Gastrocnemius medialis (tissue), 4 donors: ENCODE measurements around the gene ERC2. TPM values are rescaled to one million over a fixed set of nuclear protein-coding genes. Genes with fewer than 3 reads are reported as not detected.

ENCODE experiments used
- ATAC-seq, 2 donors: fragments of 150-250 bp; one replicate each; pipeline ENCODE4 v1.9.1; 2016
- DNase-seq, 2 donors: peaks; one replicate each; pipeline ENCODE4 v3.0.0-alpha.2; 2019
- H3K27ac ChIP-seq, 4 donors: fragments of 200-600 bp; sonication (generic); 1 replicate in 1 of 4; 2 replicates in 3 of 4; pipeline ENCODE4 v1.5.1; 2016 to 2018; ENCODE audit warnings: mild to moderate bottlenecking in 2 of 4, moderate library complexity in 1 of 4
- H3K27me3 ChIP-seq, 3 donors: fragments of 200-600 bp; sonication (generic) in 2 of 3; 1 replicate in 1 of 3; 2 replicates in 2 of 3; pipeline versions ENCODE4 v1.5.1 to v1.6.0; 2016 to 2019; ENCODE audit warnings: mild to moderate bottlenecking in 1 of 3, moderate library complexity in 1 of 3
- H3K36me3 ChIP-seq, 2 donors: fragments of 200-600 bp; sonication (generic) in 1 of 2; one replicate each; pipeline ENCODE4 v1.5.1; 2017 to 2018
- H3K4me1 ChIP-seq, 2 donors: fragments of 200-600 bp; sonication (generic) in 1 of 2; one replicate each; pipeline ENCODE4 v1.5.1; 2016 to 2017; ENCODE audit warnings: mild to moderate bottlenecking in 2 of 2
- H3K4me3 ChIP-seq, 4 donors: fragments of 200-600 bp; sonication (generic) in 3 of 4; 1 replicate in 1 of 4; 2 replicates in 3 of 4; pipeline ENCODE4 v1.5.1; 2016 to 2019; ENCODE audit warnings: mild to moderate bottlenecking in 2 of 4
- H3K9me3 ChIP-seq, 3 donors: fragments of 200-600 bp; sonication (generic) in 2 of 3; 1 replicate in 1 of 3; 2 replicates in 2 of 3; pipeline ENCODE4 v1.5.1; 2016 to 2019
- POLR2A ChIP-seq, 2 donors: fragments of 450-650 bp; IDR thresholded peaks; one replicate each; pipeline ENCODE4 v1.6.1; 2017; ENCODE audit warnings: antibody characterized with exemption in 2 of 2, mild to moderate bottlenecking in 2 of 2, moderate library complexity in 2 of 2
- in situ Hi-C, 4 donors: fragments of 200-750 bp; cut with MboI; loops; one replicate each; pipeline versions ENCODE4 v1.15.0 to v1.8.0; 2017; ENCODE audit warnings: low sequenced_read_pairs in 4 of 4
- intact Hi-C: fragments of 100-400 bp; cut with DNase I; formaldehyde crosslinking; loops from one replicate; pipeline ENCODE4 v1.15.1; 2023; ENCODE audit warnings: low total_unique reads
- total RNA-seq, 4 donors: library from RNA; depleted of rRNA; stranded (reverse); fragments of >200 nt; gene quantifications; one replicate each; pipeline versions ENCODE4 v1.1.0 to v1.2.3, GENCODE V29; 2016
- TF ChIP-seq, protein P1 (sequence below), 5 experiments: fragments of 450-650 bp in 3 of 5; fragments of 200-600 bp in 2 of 5; sonication (generic) in 2 of 5; IDR thresholded peaks in 4 of 5; conservative IDR thresholded peaks in 1 of 5; 1 replicate in 4 of 5; 2 replicates in 1 of 5; pipeline ENCODE4 v1.5.1; 2016 to 2019; ENCODE audit warnings: antibody characterized with exemption in 5 of 5, mild to moderate bottlenecking in 3 of 5, moderate library complexity in 3 of 5

The ERC2 gene
- total RNA-seq, 4 donors from 2014 or later, result not detected

- in situ Hi-C loops, result no loop called here
- no peaks in the 10 kb centered on the region for H3K4me1 ChIP-seq
- no peaks in the 10 kb centered on the region for H3K9me3 ChIP-seq
- intact Hi-C loops, result no loop called here
- no peaks in the 10 kb centered on the region for H3K27me3 ChIP-seq
- no peak overlapping the region for H3K27ac ChIP-seq
- DNase-seq (no peak), ATAC-seq (no peak)
- TF ChIP-seq, protein P1, sequence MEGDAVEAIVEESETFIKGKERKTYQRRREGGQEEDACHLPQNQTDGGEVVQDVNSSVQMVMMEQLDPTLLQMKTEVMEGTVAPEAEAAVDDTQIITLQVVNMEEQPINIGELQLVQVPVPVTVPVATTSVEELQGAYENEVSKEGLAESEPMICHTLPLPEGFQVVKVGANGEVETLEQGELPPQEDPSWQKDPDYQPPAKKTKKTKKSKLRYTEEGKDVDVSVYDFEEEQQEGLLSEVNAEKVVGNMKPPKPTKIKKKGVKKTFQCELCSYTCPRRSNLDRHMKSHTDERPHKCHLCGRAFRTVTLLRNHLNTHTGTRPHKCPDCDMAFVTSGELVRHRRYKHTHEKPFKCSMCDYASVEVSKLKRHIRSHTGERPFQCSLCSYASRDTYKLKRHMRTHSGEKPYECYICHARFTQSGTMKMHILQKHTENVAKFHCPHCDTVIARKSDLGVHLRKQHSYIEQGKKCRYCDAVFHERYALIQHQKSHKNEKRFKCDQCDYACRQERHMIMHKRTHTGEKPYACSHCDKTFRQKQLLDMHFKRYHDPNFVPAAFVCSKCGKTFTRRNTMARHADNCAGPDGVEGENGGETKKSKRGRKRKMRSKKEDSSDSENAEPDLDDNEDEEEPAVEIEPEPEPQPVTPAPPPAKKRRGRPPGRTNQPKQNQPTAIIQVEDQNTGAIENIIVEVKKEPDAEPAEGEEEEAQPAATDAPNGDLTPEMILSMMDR (IDR thresholded peaks at IDR 0.05 in 4 of 5, conservative IDR thresholded peaks at IDR 0.05 in 1 of 5), result no peak
- TF ChIP-seq POLR2A (IDR thresholded peaks at IDR 0.05), result no peak
- H3K36me3 ChIP-seq, result no peaks in the 10 kb centered on the region
- no peak overlapping the region for H3K4me3 ChIP-seq
Measured at GRCh38 chr3:56422316-56422715, 46.0 kb downstream of the ERC2 start.

DNA sequence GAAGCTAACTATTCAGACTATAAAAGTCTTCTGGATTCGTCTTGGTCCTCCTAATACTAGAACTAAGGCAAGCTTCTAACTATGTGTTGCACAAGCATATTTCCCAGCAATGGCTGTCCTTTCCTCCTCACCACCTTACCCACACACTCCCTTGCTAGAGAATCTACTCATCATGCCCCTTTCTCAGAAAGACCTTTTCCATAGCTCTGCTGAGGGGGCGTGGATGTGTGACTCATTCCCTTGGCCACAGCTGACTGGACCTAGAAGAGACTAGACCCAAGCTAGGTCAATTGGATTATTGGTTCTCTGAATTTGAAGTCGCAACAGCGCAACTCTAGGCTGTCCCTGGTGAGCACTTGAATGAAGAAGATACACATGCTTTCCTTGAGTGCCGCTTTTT, 47.1 kb downstream of the ERC2 start:
- Histone ChIP-seq H3K4me1 (no peaks in the 10 kb centered on the region), H3K27ac (no peak overlapping the region), H3K36me3 (no peaks in the 10 kb centered on the region), H3K9me3 (no peaks in the 10 kb centered on the region), H3K27me3 (no peaks in the 10 kb centered on the region), H3K4me3 (no peak overlapping the region)
- no peak for TF ChIP-seq POLR2A (IDR thresholded peaks at IDR 0.05)
- TF ChIP-seq, protein P1 (IDR thresholded peaks at IDR 0.05 in 4 of 5, conservative IDR thresholded peaks at IDR 0.05 in 1 of 5), result no peak
- intact Hi-C loops (no loop called here), in situ Hi-C loops (no loop called here)
- DNase-seq (no peak), ATAC-seq (no peak)

GRCh38 chr3:56415652-56416051, 52.6 kb downstream of the ERC2 start:
- intact Hi-C loops, result no loop called here
- ATAC-seq (no peak), DNase-seq (no peak)
- Histone ChIP-seq H3K27ac (no peak overlapping the region), H3K36me3 (no peaks in the 10 kb centered on the region), H3K4me1 (no peaks in the 10 kb centered on the region), H3K9me3 (no peaks in the 10 kb centered on the region), H3K27me3 (no peaks in the 10 kb centered on the region), H3K4me3 (no peak overlapping the region)
- TF ChIP-seq POLR2A (IDR thresholded peaks at IDR 0.05), result no peak
- TF ChIP-seq, protein P1 (IDR thresholded peaks at IDR 0.05 in 4 of 5, conservative IDR thresholded peaks at IDR 0.05 in 1 of 5), result no peak
- in situ Hi-C loops, result no loop called here

- H3K27ac ChIP-seq, result no peak overlapping the region
- intact Hi-C loops, result no loop called here
- H3K27me3 ChIP-seq, result no peaks in the 10 kb centered on the region
- H3K4me3 ChIP-seq, result no peak overlapping the region
- no peak for ATAC-seq
- H3K36me3 ChIP-seq, result no peaks in the 10 kb centered on the region
- in situ Hi-C loops, result no loop called here
- no peak for TF ChIP-seq POLR2A (IDR thresholded peaks at IDR 0.05)
- TF ChIP-seq, protein P1 (IDR thresholded peaks at IDR 0.05 in 4 of 5, conservative IDR thresholded peaks at IDR 0.05 in 1 of 5), result no peak
- no peaks in the 10 kb centered on the region for H3K9me3 ChIP-seq
- no peak for DNase-seq
- no peaks in the 10 kb centered on the region for H3K4me1 ChIP-seq
Measured at GRCh38 chr3:56413911-56414310, 54.4 kb downstream of the ERC2 start.

- no peaks in the 10 kb centered on the region for H3K36me3 ChIP-seq
- H3K27ac ChIP-seq, result no peak overlapping the region
- ATAC-seq (no peak), DNase-seq (no peak)
- TF ChIP-seq POLR2A (IDR thresholded peaks at IDR 0.05), result no peak
- TF ChIP-seq, protein P1 (IDR thresholded peaks at IDR 0.05 in 4 of 5, conservative IDR thresholded peaks at IDR 0.05 in 1 of 5), result no peak
- in situ Hi-C loops, result no loop called here
- H3K27me3 ChIP-seq, result no peaks in the 10 kb centered on the region
- intact Hi-C loops, result no loop called here
- no peak overlapping the region for H3K4me3 ChIP-seq
- no peaks in the 10 kb centered on the region for H3K4me1 ChIP-seq
- H3K9me3 ChIP-seq, result no peaks in the 10 kb centered on the region
Measured at GRCh38 chr3:56411166-56411565, 57.1 kb downstream of the ERC2 start.
